Measurements from ENCODE around the gene SORCS2. TPM values are rescaled to one million over a fixed set of nuclear protein-coding genes. Genes with fewer than 3 reads are reported as not detected.

SORCS2 gene
- polyA plus RNA-seq, 1 donor from 2014 or later: 1.0 TPM

- no peaks in the 10 kb centered on the region for H3K9me3 ChIP-seq (ENCODE audit: low read length)
- no peaks in the 10 kb centered on the region for H3K79me2 ChIP-seq (replicated peaks; ENCODE audit: insufficient read depth, low read length)
- no peak overlapping the region for H3K27ac ChIP-seq (ENCODE audit: low read length)
- no peaks in the 10 kb centered on the region for H4K20me1 ChIP-seq (ENCODE audit: insufficient read depth)
- no peaks in the 10 kb centered on the region for H3K36me3 ChIP-seq (ENCODE audit: insufficient read depth, low read length)
- no peak overlapping the region for H2AFZ ChIP-seq (ENCODE audit: low read depth, low read length)
- H3K9me2 ChIP-seq (ENCODE audit: insufficient read depth, low read length): no peaks in the 10 kb centered on the region
- no peak for TF ChIP-seq POLR2AphosphoS5 (IDR thresholded peaks at IDR 0.05)
- TF ChIP-seq REST (IDR thresholded peaks at IDR 0.05; ENCODE audit: borderline replicate concordance): no peak
- TF ChIP-seq, protein P1, sequence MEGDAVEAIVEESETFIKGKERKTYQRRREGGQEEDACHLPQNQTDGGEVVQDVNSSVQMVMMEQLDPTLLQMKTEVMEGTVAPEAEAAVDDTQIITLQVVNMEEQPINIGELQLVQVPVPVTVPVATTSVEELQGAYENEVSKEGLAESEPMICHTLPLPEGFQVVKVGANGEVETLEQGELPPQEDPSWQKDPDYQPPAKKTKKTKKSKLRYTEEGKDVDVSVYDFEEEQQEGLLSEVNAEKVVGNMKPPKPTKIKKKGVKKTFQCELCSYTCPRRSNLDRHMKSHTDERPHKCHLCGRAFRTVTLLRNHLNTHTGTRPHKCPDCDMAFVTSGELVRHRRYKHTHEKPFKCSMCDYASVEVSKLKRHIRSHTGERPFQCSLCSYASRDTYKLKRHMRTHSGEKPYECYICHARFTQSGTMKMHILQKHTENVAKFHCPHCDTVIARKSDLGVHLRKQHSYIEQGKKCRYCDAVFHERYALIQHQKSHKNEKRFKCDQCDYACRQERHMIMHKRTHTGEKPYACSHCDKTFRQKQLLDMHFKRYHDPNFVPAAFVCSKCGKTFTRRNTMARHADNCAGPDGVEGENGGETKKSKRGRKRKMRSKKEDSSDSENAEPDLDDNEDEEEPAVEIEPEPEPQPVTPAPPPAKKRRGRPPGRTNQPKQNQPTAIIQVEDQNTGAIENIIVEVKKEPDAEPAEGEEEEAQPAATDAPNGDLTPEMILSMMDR (IDR thresholded peaks at IDR 0.05; ENCODE audit: poor library complexity, severe bottlenecking): no peak
- no peak for TF ChIP-seq EP300 (conservative IDR thresholded peaks at IDR 0.05; ENCODE audit: poor library complexity, severe bottlenecking)
- TF ChIP-seq RAD21 (conservative IDR thresholded peaks at IDR 0.05): no peak
- no peak for TF ChIP-seq SMC3 (conservative IDR thresholded peaks at IDR 0.05; ENCODE audit: poor library complexity)
- no peak for TF ChIP-seq TAF1 (IDR thresholded peaks at IDR 0.05; ENCODE audit: low read depth)
- TF ChIP-seq MXI1 (conservative IDR thresholded peaks at IDR 0.05; ENCODE audit: poor library complexity, severe bottlenecking): no peak
- TF ChIP-seq EZH2 (IDR thresholded peaks at IDR 0.05; ENCODE audit: borderline replicate concordance, insufficient read depth, low read length, poor library complexity, severe bottlenecking): no peak
- H3F3A ChIP-seq (ENCODE audit: insufficient read depth, low read length, poor library complexity, severe bottlenecking): no peaks in the 10 kb centered on the region
- no peak overlapping the region for H3K4me2 ChIP-seq (ENCODE audit: low read length)
- H3K27me3 ChIP-seq (ENCODE audit: insufficient read depth, low read depth, low read length): no peaks in the 10 kb centered on the region
- no peak overlapping the region for H3K4me3 ChIP-seq (ENCODE audit: low read length)
- no peak overlapping the region for H3K9ac ChIP-seq (ENCODE audit: low read length)
Observed at GRCh38 chr4:7460566-7460965, 268.2 kb downstream of the SORCS2 start.

DNA sequence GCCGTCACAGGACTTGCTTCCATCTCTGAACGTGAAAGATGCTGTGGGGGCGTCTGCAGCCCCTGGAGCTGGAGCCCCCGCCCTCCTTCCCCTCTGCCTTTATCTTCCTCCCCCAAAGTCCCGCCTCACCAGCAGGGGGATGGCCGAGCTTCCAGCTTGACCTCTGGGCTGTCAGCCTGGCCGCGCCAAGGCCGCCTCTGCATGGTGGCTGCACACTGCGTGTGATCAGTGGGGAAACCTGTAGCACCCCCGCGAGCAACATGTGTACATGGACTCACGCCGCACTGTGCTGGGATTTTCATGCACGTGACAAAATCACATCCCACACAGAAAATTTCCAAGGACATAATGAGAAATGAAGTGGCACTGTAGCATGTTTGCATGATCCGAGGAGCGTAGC, 268.9 kb downstream of the SORCS2 start:
- no peaks in the 10 kb centered on the region for H3K27me3 ChIP-seq (ENCODE audit: insufficient read depth, low read depth, low read length)
- TF ChIP-seq TAF1 (IDR thresholded peaks at IDR 0.05; ENCODE audit: low read depth) (no peak), EP300 (conservative IDR thresholded peaks at IDR 0.05; ENCODE audit: poor library complexity, severe bottlenecking) (no peak), RAD21 (conservative IDR thresholded peaks at IDR 0.05) (no peak), REST (IDR thresholded peaks at IDR 0.05; ENCODE audit: borderline replicate concordance) (no peak), MXI1 (conservative IDR thresholded peaks at IDR 0.05; ENCODE audit: poor library complexity, severe bottlenecking) (no peak), POLR2AphosphoS5 (IDR thresholded peaks at IDR 0.05) (no peak), EZH2 (IDR thresholded peaks at IDR 0.05; ENCODE audit: borderline replicate concordance, insufficient read depth, low read length, poor library complexity, severe bottlenecking) (no peak), SMC3 (conservative IDR thresholded peaks at IDR 0.05; ENCODE audit: poor library complexity) (no peak)
- TF ChIP-seq, protein P1 (IDR thresholded peaks at IDR 0.05; ENCODE audit: poor library complexity, severe bottlenecking): no peak
- H3K27ac ChIP-seq (ENCODE audit: low read length): no peak overlapping the region

More for the DNA sequence above, 268.9 kb downstream of the SORCS2 start:
- H3K9ac ChIP-seq (ENCODE audit: low read length): no peak overlapping the region
- H3K9me3 ChIP-seq (ENCODE audit: low read length): no peaks in the 10 kb centered on the region
- H3F3A ChIP-seq (ENCODE audit: insufficient read depth, low read length, poor library complexity, severe bottlenecking): no peaks in the 10 kb centered on the region
- H3K79me2 ChIP-seq (replicated peaks; ENCODE audit: insufficient read depth, low read length): no peaks in the 10 kb centered on the region
- no peaks in the 10 kb centered on the region for H3K9me2 ChIP-seq (ENCODE audit: insufficient read depth, low read length)
- no peak overlapping the region for H3K4me3 ChIP-seq (ENCODE audit: low read length)
- H4K20me1 ChIP-seq (ENCODE audit: insufficient read depth): no peaks in the 10 kb centered on the region
- H3K36me3 ChIP-seq (ENCODE audit: insufficient read depth, low read length): no peaks in the 10 kb centered on the region
- no peak overlapping the region for H3K4me2 ChIP-seq (ENCODE audit: low read length)
- H2AFZ ChIP-seq (ENCODE audit: low read depth, low read length): no peak overlapping the region

Measured in neural cell (in vitro differentiated cells).